MG63 (cell line): ENCODE results near the gene AP1M1. TPM values are rescaled to one million over a fixed set of nuclear protein-coding genes. Genes with fewer than 3 reads are reported as not detected.
"Not testable (repeated sequence)": the region's sequence is repeated elsewhere in the genome, so short reads cannot be mapped to it uniquely, and the experiment has no call there.

ENCODE experiments used
- DNase-seq: peaks from one replicate; pipeline ENCODE4 v3.0.0-alpha.2; 2020
- H3K27me3 ChIP-seq: fragments of 250-450 bp; sonication (Bioruptor Pico); 2 replicates; pipeline ENCODE4 v1.5.1; 2020; ENCODE audit warnings: mild to moderate bottlenecking, moderate library complexity
- H3K36me3 ChIP-seq: fragments of 250-450 bp; sonication (Bioruptor Pico); 2 replicates; pipeline ENCODE4 v1.5.1; 2020; ENCODE audit warnings: mild to moderate bottlenecking, moderate library complexity
- H3K4me3 ChIP-seq: fragments of 250-450 bp; sonication (Bioruptor Pico); 2 replicates; pipeline ENCODE4 v1.5.1; 2020; ENCODE audit warnings: mild to moderate bottlenecking, moderate library complexity
- H3K9me3 ChIP-seq: fragments of 250-450 bp; sonication (Bioruptor Pico); 2 replicates; pipeline ENCODE4 v1.5.1; 2020; ENCODE audit warnings: mild to moderate bottlenecking, moderate library complexity
- total RNA-seq: library from RNA; depleted of rRNA; stranded (reverse); fragments of >200 nt; shearing (Covaris generic); gene quantifications from 2 replicates; pipeline ENCODE4 v1.2.3, GENCODE V29; 2014; ENCODE audit warnings: low replicate concordance

Gene AP1M1
- total RNA-seq, 1 experiment from 2014 or later: 135 TPM

DNA sequence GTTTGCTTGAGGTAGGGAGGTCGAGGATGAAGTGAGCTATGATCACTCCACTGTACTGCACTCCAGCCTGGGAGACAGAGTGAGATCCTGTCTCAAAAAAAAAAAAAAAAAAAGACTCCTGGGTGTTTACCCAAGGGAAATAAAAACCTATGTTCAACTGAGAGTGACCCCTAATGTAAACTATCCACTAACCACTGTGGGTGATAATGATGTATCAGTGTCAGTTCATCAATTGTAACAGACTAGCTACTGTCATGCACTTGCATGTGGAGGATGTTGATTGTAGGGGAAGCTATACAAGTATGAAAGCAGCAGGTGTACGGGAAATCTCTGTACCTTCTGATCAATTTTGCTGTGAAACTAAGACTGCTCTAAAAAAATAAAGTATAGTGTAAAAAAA lies 21.8 kb upstream of the AP1M1 start:
- no peak for DNase-seq
- Histone ChIP-seq H3K4me3 (no peak overlapping the region), H3K9me3 (peaks cover 11% of the 10 kb centered on the region; the same call in 1 of the 2 replicates), H3K27me3 (no peaks in the 10 kb centered on the region), H3K36me3 (no peaks in the 10 kb centered on the region)

DNA sequence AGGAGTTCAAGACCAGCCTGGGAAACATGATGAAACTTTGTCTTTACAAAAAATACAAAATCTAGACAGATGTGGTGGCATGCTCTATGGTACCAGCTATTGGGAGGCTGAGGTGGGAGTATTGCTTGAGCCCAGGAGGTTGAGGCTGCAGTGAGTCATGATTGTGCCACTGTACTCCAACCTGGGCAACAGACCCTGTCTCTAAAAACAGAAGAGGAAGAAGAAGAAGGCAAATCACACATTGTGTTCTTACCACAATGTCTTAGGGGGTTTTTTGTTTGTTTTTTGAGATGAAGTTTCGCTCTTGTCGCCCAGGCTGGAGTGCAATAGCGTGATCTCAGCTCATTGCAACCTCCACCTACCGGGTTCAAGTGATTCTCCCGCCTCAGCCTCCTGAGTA lies 18.8 kb upstream of the AP1M1 start:
- DNase-seq, H3K4me3 ChIP-seq, H3K36me3 ChIP-seq, H3K27me3 ChIP-seq: not testable (repeated sequence)
- peaks cover 11% of the 10 kb centered on the region; the same call in 1 of the 2 replicates for H3K9me3 ChIP-seq

GRCh38 chr19:16180611-16181010 lies 17.1 kb upstream of the AP1M1 start:
- Histone ChIP-seq H3K9me3 (peaks cover 8% of the 10 kb centered on the region; the same call in 1 of the 2 replicates), H3K27me3 (no peaks in the 10 kb centered on the region), H3K36me3 (no peaks in the 10 kb centered on the region), H3K4me3 (no peak overlapping the region)
- peak; percentile 82 for DNase-seq

GRCh38 chr19:16184665-16185122 lies 13.0 kb upstream of the AP1M1 start:
- no peak for DNase-seq
- Histone ChIP-seq H3K27me3 (no peaks in the 10 kb centered on the region), H3K9me3 (no peaks in the 10 kb centered on the region), H3K36me3 (peaks cover 26% of the 10 kb centered on the region), H3K4me3 (peak overlapping the region; percentile 94)

- no peaks in the 10 kb centered on the region for H3K27me3 ChIP-seq
Measured at GRCh38 chr19:16185123-16185767, 12.5 kb upstream of the AP1M1 start, which contains the start of gene FAM32A. Gene FAM32A, plus strand, starts transcription at chr19:16185410. Its CDS starts 33 bp downstream, at chr19:16185443.

DNA sequence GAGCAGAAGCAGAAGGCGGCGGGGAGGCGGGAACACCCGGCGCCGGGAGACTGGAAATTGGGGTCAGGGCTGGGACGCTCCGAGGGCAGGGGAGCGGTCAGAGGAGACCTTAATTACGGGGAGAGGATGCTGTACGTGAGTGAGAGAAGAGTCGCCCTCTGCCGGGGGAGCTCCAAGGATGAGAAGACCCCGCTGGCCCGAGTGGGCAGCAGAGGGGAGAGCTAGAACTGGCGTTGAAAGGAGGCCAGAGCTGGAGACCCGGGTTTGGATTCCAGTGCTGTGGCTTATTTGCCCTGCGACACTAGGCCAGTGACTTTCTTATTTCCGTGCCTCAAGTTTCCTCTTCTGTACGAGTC lies 12.0 kb upstream of the AP1M1 start:
- peaks cover 36% of the 10 kb centered on the region for H3K36me3 ChIP-seq
- no peaks in the 10 kb centered on the region for H3K27me3 ChIP-seq
- H3K4me3 ChIP-seq: peak overlapping the region; percentile 94
- no peaks in the 10 kb centered on the region for H3K9me3 ChIP-seq
- peak; percentile 62 for DNase-seq

More at GRCh38 chr19:16185123-16185767, 12.5 kb upstream of the AP1M1 start, which contains the start of gene FAM32A:
- Histone ChIP-seq H3K36me3 (peaks cover 31% of the 10 kb centered on the region), H3K9me3 (no peaks in the 10 kb centered on the region), H3K4me3 (peak within 1 kb of the TSS; percentile 94)
- peak; percentile 100 for DNase-seq

DNA sequence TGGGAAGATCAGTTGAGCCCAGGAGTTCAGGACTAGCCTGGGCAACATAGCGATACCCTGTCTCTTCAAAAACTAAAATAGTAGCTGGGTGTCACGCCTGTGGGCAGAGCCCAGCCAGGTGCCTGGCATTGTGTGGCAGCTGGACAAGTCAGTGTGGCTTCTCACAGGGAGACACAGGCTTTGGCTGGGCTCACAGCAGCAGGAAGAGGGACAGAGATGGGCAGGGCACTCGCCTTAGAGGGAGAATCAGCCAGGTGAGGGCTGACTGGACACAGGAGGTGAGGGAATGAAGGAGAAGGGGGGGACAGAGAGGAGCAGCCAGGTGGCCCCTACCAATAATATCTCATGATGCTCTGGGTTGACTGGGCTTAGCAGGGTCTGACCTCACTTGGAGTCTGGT lies 9.2 kb upstream of the AP1M1 start:
- no peak overlapping the region for H3K4me3 ChIP-seq
- no peaks in the 10 kb centered on the region for H3K9me3 ChIP-seq
- peaks cover 54% of the 10 kb centered on the region for H3K36me3 ChIP-seq
- H3K27me3 ChIP-seq: no peaks in the 10 kb centered on the region
- no peak for DNase-seq

GRCh38 chr19:16190198-16190597 lies 7.5 kb upstream of the AP1M1 start:
- no peak for DNase-seq
- H3K36me3 ChIP-seq: peaks cover 59% of the 10 kb centered on the region
- H3K27me3 ChIP-seq: no peaks in the 10 kb centered on the region
- no peak overlapping the region for H3K4me3 ChIP-seq
- no peaks in the 10 kb centered on the region for H3K9me3 ChIP-seq

DNA sequence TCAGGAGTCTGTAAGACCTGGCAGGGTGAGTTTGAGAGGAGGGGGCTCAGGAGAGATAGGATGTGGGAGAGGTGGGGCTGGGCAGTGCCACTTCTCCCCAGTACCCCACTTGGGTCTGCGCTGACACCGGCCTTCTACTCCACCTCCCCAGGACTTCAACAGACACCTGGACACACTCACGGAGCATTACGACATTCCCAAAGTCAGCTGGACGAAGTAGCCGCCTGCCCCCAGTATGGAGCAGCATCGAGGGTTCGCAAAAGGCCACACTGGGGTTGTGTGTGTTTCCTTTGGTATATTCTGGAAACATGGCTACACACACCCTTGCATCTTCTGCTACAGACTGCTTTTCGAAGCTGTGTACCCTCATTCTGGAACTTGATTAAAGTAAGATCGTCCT lies 7.0 kb upstream of the AP1M1 start:
- DNase-seq: no peak
- Histone ChIP-seq H3K9me3 (no peaks in the 10 kb centered on the region), H3K36me3 (peaks cover 59% of the 10 kb centered on the region), H3K27me3 (no peaks in the 10 kb centered on the region), H3K4me3 (no peak overlapping the region)

GRCh38 chr19:16191216-16191908 lies 6.3 kb upstream of the AP1M1 start:
- Histone ChIP-seq H3K27me3 (no peaks in the 10 kb centered on the region), H3K4me3 (no peak overlapping the region), H3K9me3 (no peaks in the 10 kb centered on the region), H3K36me3 (peaks cover 59% of the 10 kb centered on the region)
- no peak for DNase-seq

DNA sequence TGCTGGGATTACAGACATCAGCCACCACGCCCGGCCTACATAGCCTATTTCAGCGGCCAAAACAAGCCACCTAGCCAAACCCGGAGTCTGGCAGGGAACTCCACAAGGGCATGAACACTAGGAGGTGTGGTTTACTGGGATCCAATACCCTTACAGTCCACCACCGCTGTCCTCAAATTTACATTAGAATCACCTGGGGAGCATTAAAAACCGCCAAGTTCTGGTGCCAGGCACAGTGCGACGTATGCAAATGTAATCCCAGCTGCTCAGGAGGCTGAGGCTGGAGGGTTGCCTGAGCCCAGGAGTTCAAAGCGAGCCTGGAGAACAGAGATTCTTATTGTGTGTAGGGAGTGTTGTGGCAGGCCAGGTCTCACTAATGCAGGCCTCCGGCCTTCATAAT lies 4.2 kb upstream of the AP1M1 start:
- DNase-seq: peak; percentile 49
- no peak overlapping the region for H3K4me3 ChIP-seq

DNA sequence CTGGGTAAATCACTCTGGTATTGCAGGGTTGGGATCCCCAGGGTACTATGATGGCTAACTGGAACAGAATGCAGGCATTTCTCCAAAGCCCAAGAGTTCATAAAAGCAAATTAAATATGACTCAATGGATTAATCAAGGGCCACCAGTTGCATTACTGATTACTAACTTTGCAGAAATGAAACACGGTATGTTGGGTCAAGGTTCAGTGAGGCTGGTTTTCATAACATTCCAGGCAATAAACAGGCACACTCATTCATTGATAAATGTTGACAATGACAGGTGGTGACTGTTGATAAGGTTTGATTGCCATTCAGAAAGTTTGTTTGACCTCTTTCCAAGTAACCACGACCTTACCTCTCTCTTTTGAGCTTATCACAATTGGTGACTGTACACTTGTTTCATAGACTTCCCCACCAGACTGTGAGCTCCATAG lies 506 bp upstream of the AP1M1 start:
- Histone ChIP-seq H3K27me3 (no peaks in the 10 kb centered on the region), H3K36me3 (peaks cover 39% of the 10 kb centered on the region), H3K4me3 (peak overlapping the region; percentile 88), H3K9me3 (no peaks in the 10 kb centered on the region)
- peak; percentile 51 for DNase-seq

More for the DNA sequence above, 4.2 kb upstream of the AP1M1 start:
- no peaks in the 10 kb centered on the region for H3K9me3 ChIP-seq
- no peaks in the 10 kb centered on the region for H3K27me3 ChIP-seq
- H3K36me3 ChIP-seq: peaks cover 40% of the 10 kb centered on the region

DNA sequence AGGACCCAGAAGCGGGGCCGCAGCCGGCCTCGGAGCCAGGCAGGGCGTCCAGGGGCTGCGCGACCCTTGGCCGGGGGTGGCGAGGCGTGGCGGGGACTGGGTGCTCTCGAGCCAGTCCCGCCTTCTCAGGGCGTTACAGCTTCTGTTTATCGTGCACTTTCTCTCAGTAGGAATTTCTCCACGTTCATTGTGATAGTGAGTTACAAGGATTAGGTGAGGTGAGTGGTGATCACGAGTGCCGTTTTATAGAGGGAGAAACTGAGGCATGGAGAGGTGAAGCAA lies 600 bp downstream of the AP1M1 start:
- H3K36me3 ChIP-seq: peaks cover 45% of the 10 kb centered on the region
- DNase-seq: no peak
- H3K4me3 ChIP-seq: peak overlapping the region; percentile 88

DNA sequence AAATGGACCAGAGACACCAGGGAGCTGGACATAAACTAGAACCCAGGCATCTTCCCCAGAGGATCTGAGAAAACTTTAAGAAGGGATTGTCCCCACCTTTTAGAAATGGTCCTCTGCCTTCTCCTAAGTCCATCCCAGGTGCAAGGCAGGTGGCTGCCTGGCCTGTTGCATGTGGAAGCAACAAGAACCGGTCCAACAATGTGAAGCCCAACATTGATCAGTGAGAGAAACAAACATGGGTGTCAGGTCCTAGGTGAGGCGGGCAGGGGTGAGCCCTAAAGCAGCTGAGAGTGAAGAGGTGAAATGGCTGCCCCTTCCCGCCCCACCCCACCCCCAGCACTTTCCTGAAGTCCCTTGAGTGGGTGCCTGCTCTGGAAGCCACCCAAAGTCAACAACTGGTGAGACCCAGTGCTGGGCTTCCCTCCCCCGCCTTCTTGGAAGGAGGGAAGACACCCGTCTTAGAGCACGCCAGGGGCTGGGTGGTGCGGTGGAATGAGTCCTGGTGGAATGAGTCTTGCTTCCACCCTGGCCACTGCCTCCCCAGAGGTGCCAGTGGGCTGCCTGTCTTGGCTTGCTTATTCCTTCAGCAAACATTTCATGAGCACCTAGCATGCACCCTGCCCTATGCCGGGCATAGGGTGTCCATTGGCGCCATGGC lies 1.7 kb downstream of the AP1M1 start:
- H3K9me3 ChIP-seq: no peaks in the 10 kb centered on the region
- H3K36me3 ChIP-seq: peaks cover 52% of the 10 kb centered on the region
- H3K4me3 ChIP-seq: peak overlapping the region; percentile 88
- no peaks in the 10 kb centered on the region for H3K27me3 ChIP-seq
- no peak for DNase-seq

More for the DNA sequence above, 600 bp downstream of the AP1M1 start:
- no peaks in the 10 kb centered on the region for H3K27me3 ChIP-seq
- H3K9me3 ChIP-seq: no peaks in the 10 kb centered on the region

DNA sequence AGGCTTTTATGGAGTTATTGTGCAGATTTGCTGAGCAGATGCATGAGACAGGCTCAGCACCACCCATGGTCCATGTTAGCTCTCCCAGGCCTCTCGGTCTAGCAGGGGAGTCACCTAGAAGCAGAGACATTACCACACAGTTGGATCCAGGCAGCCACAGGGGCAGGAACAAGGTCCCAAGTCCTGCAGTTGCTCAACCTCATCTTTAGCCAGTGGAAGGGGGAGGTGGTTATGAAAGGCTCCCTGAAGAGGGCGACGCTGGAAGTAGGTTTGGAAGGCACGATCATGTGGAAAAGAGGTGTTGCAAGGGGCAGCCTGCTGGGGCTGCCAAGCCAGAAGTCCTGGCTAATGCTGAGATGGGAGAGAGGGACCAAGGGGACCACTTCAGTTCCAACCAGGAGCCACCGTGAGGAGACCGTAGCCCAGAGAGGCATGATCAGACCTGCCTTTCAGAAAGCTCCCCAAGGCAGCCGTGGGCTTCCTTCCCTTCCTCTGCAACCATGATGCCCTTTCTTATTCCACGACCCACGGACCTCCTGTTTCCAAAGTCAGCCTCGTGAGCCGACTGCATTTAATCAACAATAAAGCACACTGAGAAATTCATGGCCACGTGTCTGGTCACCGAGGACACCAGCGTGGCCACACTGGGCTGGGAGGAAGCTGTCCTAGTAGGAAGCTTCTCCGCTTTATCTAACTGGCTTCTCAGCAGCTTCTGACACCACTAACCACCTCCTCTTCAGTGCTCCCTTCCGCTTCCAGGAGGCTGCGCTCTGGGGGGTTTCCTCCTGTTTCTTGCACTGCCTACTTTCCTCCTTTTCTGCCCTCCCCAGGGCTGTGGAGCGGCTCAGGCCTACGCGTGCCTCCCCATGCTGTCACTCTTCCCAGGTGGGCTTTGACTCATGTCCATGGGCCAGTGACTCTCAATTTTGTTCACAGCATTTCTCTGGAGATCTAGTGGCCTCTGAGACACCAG lies 2.6 kb downstream of the AP1M1 start:
- Histone ChIP-seq H3K9me3 (no peaks in the 10 kb centered on the region), H3K36me3 (peaks cover 55% of the 10 kb centered on the region), H3K4me3 (no peak overlapping the region), H3K27me3 (no peaks in the 10 kb centered on the region)
- DNase-seq: no peak

- DNase-seq: no peak
- H3K27me3 ChIP-seq: no peaks in the 10 kb centered on the region
- peaks cover 62% of the 10 kb centered on the region for H3K36me3 ChIP-seq
- H3K9me3 ChIP-seq: no peaks in the 10 kb centered on the region
- H3K4me3 ChIP-seq: no peak overlapping the region
Measured at GRCh38 chr19:16201011-16201391, 3.3 kb downstream of the AP1M1 start.
